ENCODE results near the gene LHB.

LHB gene

DNA sequence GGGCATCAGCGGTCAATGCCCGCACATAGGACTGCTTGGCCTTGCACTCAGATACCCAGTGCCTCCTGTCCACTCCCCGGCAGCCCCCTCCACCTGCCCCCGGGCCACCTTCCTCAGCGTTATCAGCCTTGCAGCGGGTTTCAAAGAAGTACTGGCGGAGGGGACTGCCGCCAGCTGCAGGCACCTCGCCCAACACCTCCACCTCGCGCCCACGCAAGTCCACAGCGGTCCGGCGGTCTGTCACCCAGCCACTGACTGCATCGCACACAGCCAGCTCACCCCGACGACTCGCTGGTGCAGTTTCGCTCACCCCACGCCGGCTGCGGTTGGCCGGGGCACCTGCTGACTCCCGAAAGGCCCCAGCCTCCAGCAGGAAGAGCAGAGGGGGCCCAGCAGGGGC is 44.6 kb upstream of the LHB start:
- Histone ChIP-seq H3K4ac (ENCODE audit: low read depth, low read length) (no peak overlapping the region), H4K12ac (ENCODE audit: low read depth, low read length) (no peak overlapping the region), H3K4me1 (ENCODE audit: control insufficient read depth in 1 of 2, insufficient read depth in 2 of 2, low read length in 2 of 2) (peaks cover 22 to 36% of the 10 kb centered on the region in 2 experiments), H2BK12ac (ENCODE audit: low read length) (no peak overlapping the region), H3K4me3 (ENCODE audit: low read depth, low read length) (no peak overlapping the region), H3K27ac (ENCODE audit: low read depth, low read length) (no peak overlapping the region), H2AFZ (ENCODE audit: insufficient read depth, low read length, poor library complexity) (no peak overlapping the region), H3K9ac (ENCODE audit: low read length) (no peak overlapping the region), H3K23ac (ENCODE audit: low read length) (no peak overlapping the region), H3K14ac (ENCODE audit: low read length) (no peak overlapping the region), H4K8ac (ENCODE audit: low read depth, low read length) (no peak overlapping the region), H4K91ac (ENCODE audit: low read depth, low read length) (no peak overlapping the region), H3K27me3 (ENCODE audit: insufficient read depth, low read length) (peaks cover 5% of the 10 kb centered on the region), H2BK5ac (ENCODE audit: low read depth, low read length, poor library complexity) (no peak overlapping the region), H3K36me3 (ENCODE audit: control insufficient read depth in 1 of 2, insufficient read depth in 2 of 2, low read length in 2 of 2) (peaks cover 0 to 2% of the 10 kb centered on the region in 2 experiments), H3K9me3 (ENCODE audit: insufficient read depth, low read depth, low read length) (peaks cover 2% of the 10 kb centered on the region), H3K79me1 (ENCODE audit: low read length) (peaks cover 24% of the 10 kb centered on the region), H3K18ac (ENCODE audit: low read length) (no peak overlapping the region), H2BK120ac (ENCODE audit: insufficient read depth, low read length, poor library complexity) (no peak overlapping the region), H3K79me2 (ENCODE audit: control insufficient read depth, insufficient read depth, low read length, poor library complexity) (peaks cover 5% of the 10 kb centered on the region), H2AK5ac (ENCODE audit: low read length) (no peak overlapping the region), H3K4me2 (ENCODE audit: low read length) (no peak overlapping the region)
- WGBS (ENCODE audit: extremely low coverage, insufficient coverage, insufficient read length): no CpG with 5 or more reads among the region's 25 CpGs
- DNase-seq: no peak

GRCh38 chr19:49061000-49061399 is 44.1 kb upstream of the LHB start:
- no peak for DNase-seq
- no peak overlapping the region for H2BK5ac ChIP-seq (ENCODE audit: low read depth, low read length, poor library complexity)
- H2BK120ac ChIP-seq (ENCODE audit: insufficient read depth, low read length, poor library complexity): no peak overlapping the region
- peaks cover 5% of the 10 kb centered on the region for H3K27me3 ChIP-seq (ENCODE audit: insufficient read depth, low read length)
- no peak overlapping the region for H4K91ac ChIP-seq (ENCODE audit: low read depth, low read length)
- H3K4me1 ChIP-seq (ENCODE audit: control insufficient read depth in 1 of 2, insufficient read depth in 2 of 2, low read length in 2 of 2): peaks cover 19 to 32% of the 10 kb centered on the region in 2 experiments
- H3K27ac ChIP-seq (ENCODE audit: low read depth, low read length): no peak overlapping the region
- H3K14ac ChIP-seq (ENCODE audit: low read length): no peak overlapping the region
- WGBS (ENCODE audit: extremely low coverage, insufficient coverage, insufficient read length): no CpG with 5 or more reads among the region's 2 CpGs
- H3K23ac ChIP-seq (ENCODE audit: low read length): no peak overlapping the region
- no peak overlapping the region for H3K4me2 ChIP-seq (ENCODE audit: low read length)
- H3K4me3 ChIP-seq (ENCODE audit: low read depth, low read length): no peak overlapping the region
- no peak overlapping the region for H3K9ac ChIP-seq (ENCODE audit: low read length)
- peaks cover 1% of the 10 kb centered on the region for H3K9me3 ChIP-seq (ENCODE audit: insufficient read depth, low read depth, low read length)
- no peak overlapping the region for H2AK5ac ChIP-seq (ENCODE audit: low read length)
- no peak overlapping the region for H3K18ac ChIP-seq (ENCODE audit: low read length)
- no peak overlapping the region for H3K4ac ChIP-seq (ENCODE audit: low read depth, low read length)
- H2BK12ac ChIP-seq (ENCODE audit: low read length): no peak overlapping the region
- H2AFZ ChIP-seq (ENCODE audit: insufficient read depth, low read length, poor library complexity): no peak overlapping the region
- H3K79me2 ChIP-seq (ENCODE audit: control insufficient read depth, insufficient read depth, low read length, poor library complexity): peaks cover 8% of the 10 kb centered on the region
- H3K79me1 ChIP-seq (ENCODE audit: low read length): peaks cover 26% of the 10 kb centered on the region
- peaks cover 0 to 2% of the 10 kb centered on the region in 2 experiments for H3K36me3 ChIP-seq (ENCODE audit: control insufficient read depth in 1 of 2, insufficient read depth in 2 of 2, low read length in 2 of 2)
- H4K8ac ChIP-seq (ENCODE audit: low read depth, low read length): no peak overlapping the region
- H4K12ac ChIP-seq (ENCODE audit: low read depth, low read length): no peak overlapping the region

DNA sequence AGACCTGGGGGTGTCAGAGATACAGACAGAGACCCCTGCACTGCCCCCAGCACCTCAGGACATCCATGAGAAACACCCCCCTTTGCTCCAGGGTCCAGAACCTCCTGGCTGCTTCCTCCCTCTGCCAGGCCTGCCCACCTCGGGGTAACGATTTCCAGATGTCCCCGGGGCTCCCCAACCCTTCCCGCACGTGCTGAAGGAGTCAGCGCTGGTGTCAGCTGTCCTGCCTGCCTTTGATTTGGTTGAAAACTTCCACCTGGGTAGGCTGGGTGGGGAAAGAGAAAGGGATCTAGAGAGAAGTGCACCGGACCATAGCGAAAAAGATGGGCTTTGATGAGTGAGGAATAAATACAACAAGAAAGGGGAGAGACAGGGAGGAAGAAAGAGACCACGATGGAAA is 42.2 kb upstream of the LHB start:
- Histone ChIP-seq H3K27me3 (ENCODE audit: insufficient read depth, low read length) (peaks cover 5% of the 10 kb centered on the region), H3K23ac (ENCODE audit: low read length) (no peak overlapping the region), H3K14ac (ENCODE audit: low read length) (no peak overlapping the region), H3K36me3 (ENCODE audit: control insufficient read depth in 1 of 2, insufficient read depth in 2 of 2, low read length in 2 of 2) (peaks cover 0 to 2% of the 10 kb centered on the region in 2 experiments), H3K9ac (ENCODE audit: low read length) (no peak overlapping the region), H4K12ac (ENCODE audit: low read depth, low read length) (no peak overlapping the region), H3K4me1 (ENCODE audit: control insufficient read depth in 1 of 2, insufficient read depth in 2 of 2, low read length in 2 of 2) (peaks cover 9 to 22% of the 10 kb centered on the region in 2 experiments), H3K79me1 (ENCODE audit: low read length) (peaks cover 16% of the 10 kb centered on the region), H2BK5ac (ENCODE audit: low read depth, low read length, poor library complexity) (no peak overlapping the region), H2AK5ac (ENCODE audit: low read length) (no peak overlapping the region), H3K4ac (ENCODE audit: low read depth, low read length) (no peak overlapping the region), H3K79me2 (ENCODE audit: control insufficient read depth, insufficient read depth, low read length, poor library complexity) (peaks cover 4% of the 10 kb centered on the region), H3K4me2 (ENCODE audit: low read length) (no peak overlapping the region), H4K8ac (ENCODE audit: low read depth, low read length) (no peak overlapping the region), H3K27ac (ENCODE audit: low read depth, low read length) (no peak overlapping the region), H4K91ac (ENCODE audit: low read depth, low read length) (no peak overlapping the region), H3K18ac (ENCODE audit: low read length) (no peak overlapping the region), H3K4me3 (ENCODE audit: low read depth, low read length) (no peak overlapping the region), H2BK120ac (ENCODE audit: insufficient read depth, low read length, poor library complexity) (no peak overlapping the region), H3K9me3 (ENCODE audit: insufficient read depth, low read depth, low read length) (no peaks in the 10 kb centered on the region), H2BK12ac (ENCODE audit: low read length) (no peak overlapping the region), H2AFZ (ENCODE audit: insufficient read depth, low read length, poor library complexity) (no peak overlapping the region)
- WGBS (ENCODE audit: extremely low coverage, insufficient coverage, insufficient read length): no CpG with 5 or more reads among the region's 9 CpGs
- no peak for DNase-seq

- Histone ChIP-seq H3K27me3 (ENCODE audit: insufficient read depth, low read length) (peaks cover 5% of the 10 kb centered on the region), H3K4ac (ENCODE audit: low read depth, low read length) (no peak overlapping the region), H2BK5ac (ENCODE audit: low read depth, low read length, poor library complexity) (no peak overlapping the region), H3K36me3 (ENCODE audit: control insufficient read depth in 1 of 2, insufficient read depth in 2 of 2, low read length in 2 of 2) (peaks cover 0 to 2% of the 10 kb centered on the region in 2 experiments), H3K27ac (ENCODE audit: low read depth, low read length) (no peak overlapping the region), H3K14ac (ENCODE audit: low read length) (no peak overlapping the region), H3K9ac (ENCODE audit: low read length) (no peak overlapping the region), H3K9me3 (ENCODE audit: insufficient read depth, low read depth, low read length) (peaks cover under 1% of the 10 kb centered on the region), H3K18ac (ENCODE audit: low read length) (no peak overlapping the region), H2BK120ac (ENCODE audit: insufficient read depth, low read length, poor library complexity) (no peak overlapping the region), H3K4me1 (ENCODE audit: control insufficient read depth in 1 of 2, insufficient read depth in 2 of 2, low read length in 2 of 2) (peaks cover 5 to 17% of the 10 kb centered on the region in 2 experiments), H3K79me2 (ENCODE audit: control insufficient read depth, insufficient read depth, low read length, poor library complexity) (peaks cover 4% of the 10 kb centered on the region), H3K4me2 (ENCODE audit: low read length) (no peak overlapping the region), H2BK12ac (ENCODE audit: low read length) (no peak overlapping the region), H2AFZ (ENCODE audit: insufficient read depth, low read length, poor library complexity) (no peak overlapping the region), H2AK5ac (ENCODE audit: low read length) (no peak overlapping the region), H4K8ac (ENCODE audit: low read depth, low read length) (no peak overlapping the region), H3K79me1 (ENCODE audit: low read length) (peaks cover 16% of the 10 kb centered on the region), H3K23ac (ENCODE audit: low read length) (no peak overlapping the region), H4K12ac (ENCODE audit: low read depth, low read length) (no peak overlapping the region), H4K91ac (ENCODE audit: low read depth, low read length) (no peak overlapping the region), H3K4me3 (ENCODE audit: low read depth, low read length) (no peak overlapping the region)
- no CpG with 5 or more reads among the region's 10 CpGs for WGBS (ENCODE audit: extremely low coverage, insufficient coverage, insufficient read length)
- DNase-seq: no peak
Measured at GRCh38 chr19:49058562-49058961, 41.7 kb upstream of the LHB start.

Data from trophoblast cell (in vitro differentiated cells and primary cell).